Measurements from ENCODE around the gene KIAA0040. TPM values are rescaled to one million over a fixed set of nuclear protein-coding genes. Genes with fewer than 3 reads are reported as not detected.

Gene KIAA0040
- total and polyA plus RNA-seq, 2 donors (not counting 3 experiments of a cell fraction or from before 2014, with no cell fraction given) = 8.3 to 10.9 TPM

DNA sequence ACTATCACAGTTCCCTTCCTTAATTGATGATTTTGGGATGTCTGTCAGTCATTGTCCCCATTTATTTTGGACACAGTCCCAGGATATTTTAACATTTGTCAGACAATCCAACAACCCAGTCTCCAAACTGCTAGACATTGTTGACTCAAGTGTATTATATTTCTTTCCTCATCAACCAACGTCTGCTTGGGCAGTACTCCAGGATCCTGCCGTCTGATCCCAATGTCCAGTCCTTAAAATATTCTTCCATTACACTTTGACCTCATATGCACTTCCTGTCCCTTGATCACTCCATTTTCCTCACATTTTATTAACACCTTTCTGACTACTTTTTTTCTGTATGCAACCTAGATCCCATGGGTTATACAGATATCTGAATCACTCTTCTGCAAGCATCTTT, 39.8 kb upstream of the KIAA0040 start:
- TF ChIP-seq, protein P1, sequence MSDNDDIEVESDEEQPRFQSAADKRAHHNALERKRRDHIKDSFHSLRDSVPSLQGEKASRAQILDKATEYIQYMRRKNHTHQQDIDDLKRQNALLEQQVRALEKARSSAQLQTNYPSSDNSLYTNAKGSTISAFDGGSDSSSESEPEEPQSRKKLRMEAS (IDR thresholded peaks at IDR 0.05; ENCODE audit: insufficient read depth, insufficient read length) = no peak
- TF ChIP-seq EZH2 (IDR thresholded peaks at IDR 0.05; ENCODE audit: borderline replicate concordance, low read depth, low read length, severe bottlenecking) = no peak
- no peak for TF ChIP-seq MYC (IDR thresholded peaks at IDR 0.05; ENCODE audit: low read depth, low read length)
- TF ChIP-seq POLR2A (IDR thresholded peaks at IDR 0.05; ENCODE audit: low read depth, low read length) = no peak
- no peak for TF ChIP-seq JUN (IDR thresholded peaks at IDR 0.05; ENCODE audit: borderline replicate concordance, insufficient read depth, insufficient read length, low read depth)
- TF ChIP-seq, protein P2, sequence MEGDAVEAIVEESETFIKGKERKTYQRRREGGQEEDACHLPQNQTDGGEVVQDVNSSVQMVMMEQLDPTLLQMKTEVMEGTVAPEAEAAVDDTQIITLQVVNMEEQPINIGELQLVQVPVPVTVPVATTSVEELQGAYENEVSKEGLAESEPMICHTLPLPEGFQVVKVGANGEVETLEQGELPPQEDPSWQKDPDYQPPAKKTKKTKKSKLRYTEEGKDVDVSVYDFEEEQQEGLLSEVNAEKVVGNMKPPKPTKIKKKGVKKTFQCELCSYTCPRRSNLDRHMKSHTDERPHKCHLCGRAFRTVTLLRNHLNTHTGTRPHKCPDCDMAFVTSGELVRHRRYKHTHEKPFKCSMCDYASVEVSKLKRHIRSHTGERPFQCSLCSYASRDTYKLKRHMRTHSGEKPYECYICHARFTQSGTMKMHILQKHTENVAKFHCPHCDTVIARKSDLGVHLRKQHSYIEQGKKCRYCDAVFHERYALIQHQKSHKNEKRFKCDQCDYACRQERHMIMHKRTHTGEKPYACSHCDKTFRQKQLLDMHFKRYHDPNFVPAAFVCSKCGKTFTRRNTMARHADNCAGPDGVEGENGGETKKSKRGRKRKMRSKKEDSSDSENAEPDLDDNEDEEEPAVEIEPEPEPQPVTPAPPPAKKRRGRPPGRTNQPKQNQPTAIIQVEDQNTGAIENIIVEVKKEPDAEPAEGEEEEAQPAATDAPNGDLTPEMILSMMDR (IDR thresholded peaks at IDR 0.05; ENCODE audit: extremely low read depth in 1 of 2, insufficient read depth in 1 of 2, low read depth in 1 of 2, low read length in 2 of 2) = no peak
- no peak for TF ChIP-seq POLR2AphosphoS5 (IDR thresholded peaks at IDR 0.05; ENCODE audit: insufficient read depth, low read depth, low read length)
- TF ChIP-seq FOS (IDR thresholded peaks at IDR 0.05; ENCODE audit: borderline replicate concordance, insufficient read depth, low read length) = no peak
- TF ChIP-seq GATA2 (IDR thresholded peaks at IDR 0.05; ENCODE audit: insufficient read depth, insufficient read length, low read depth, low read length) = no peak
- no peak overlapping the region for H2AFZ ChIP-seq (ENCODE audit: low read depth, low read length)
- H3K27me3 ChIP-seq (ENCODE audit: control insufficient read depth in 2 of 2, insufficient read depth in 2 of 2, low read length in 2 of 2) = no peaks in the 10 kb centered on the region
- no peaks in the 10 kb centered on the region for H3K79me2 ChIP-seq (ENCODE audit: control insufficient read depth, insufficient read depth, low read length)
- CTCF ChIA-PET = no interaction called here
- POLR2A ChIA-PET = no interaction called here
- no peak overlapping the region for H3K27ac ChIP-seq (ENCODE audit: insufficient read depth, low read depth, low read length)
- H3K4me3 ChIP-seq (replicated peaks in 1 of 3; ENCODE audit: insufficient read depth in 1 of 3, low read depth in 1 of 3, low read length in 3 of 3) = no peak overlapping the region
- no peak overlapping the region for H3K4me2 ChIP-seq (ENCODE audit: insufficient read depth, low read length)
- H3K4me1 ChIP-seq (ENCODE audit: control insufficient read depth, extremely low read depth, insufficient read depth, low read length) = no peaks in the 10 kb centered on the region
- H4K20me1 ChIP-seq (replicated peaks; ENCODE audit: control insufficient read depth, extremely low read depth, insufficient read depth, low read length) = no peaks in the 10 kb centered on the region
- dilution Hi-C loops (cut with MboI; ENCODE audit: extremely low pct_ligation_motif_present, low sequenced_read_pairs) (no loop called here), intact Hi-C loops (cut with micrococcal nuclease) (no loop called here)
- H3K9me1 ChIP-seq (replicated peaks; ENCODE audit: control insufficient read depth, extremely low read depth, insufficient read depth, low read length) = no peaks in the 10 kb centered on the region
- H3K9ac ChIP-seq (replicated peaks; ENCODE audit: extremely low read depth, insufficient read depth, low read length) = no peak overlapping the region
- no peak for DNase-seq (ENCODE audit: low read depth, low spot score)
- FAIRE-seq = no peak
- no TSS peak for BruUV-seq (replicated peaks)
- no peaks in the 10 kb centered on the region for H3K9me3 ChIP-seq (replicated peaks; ENCODE audit: control insufficient read depth, insufficient read depth, low read length)
- H3K36me3 ChIP-seq (ENCODE audit: control insufficient read depth in 2 of 2, extremely low read depth in 1 of 2, insufficient read depth in 2 of 2, low read length in 2 of 2) = no peaks in the 10 kb centered on the region

All from endothelial cell of umbilical vein (primary cell).